ENCODE data around the gene CLASP2. TPM values are rescaled to one million over a fixed set of nuclear protein-coding genes. Genes with fewer than 3 reads are reported as not detected.

The CLASP2 gene
- total and polyA plus RNA-seq, 5 donors, result 15.8 to 77.1 (median 65.3) TPM

DNA sequence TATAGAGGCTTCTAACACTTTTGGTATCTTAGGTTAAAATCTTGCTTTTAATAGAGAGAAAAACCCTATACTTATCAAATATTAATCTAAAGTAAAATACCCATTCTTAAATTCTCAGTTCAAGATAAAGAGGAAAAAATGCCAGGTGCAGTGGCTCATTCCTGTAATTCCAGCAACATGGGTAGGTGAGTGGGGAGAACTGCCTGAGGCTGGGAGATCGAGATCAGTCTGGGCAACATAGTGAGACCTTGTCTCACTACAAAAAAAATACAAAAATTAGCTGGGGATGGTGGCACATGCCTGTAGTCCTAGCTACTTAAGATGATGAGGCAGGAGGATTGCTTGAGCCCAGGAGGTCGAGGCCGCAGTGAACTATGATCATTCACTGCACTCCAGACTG, 135.8 kb downstream of the CLASP2 start:
- no peak overlapping the region for H3K27ac ChIP-seq (ENCODE audit: low read length)
- intact Hi-C loops (cut with DNase I), result no loop called here
- H3K4me3 ChIP-seq (ENCODE audit: low read length), result no peak overlapping the region
- no peaks in the 10 kb centered on the region for H3K4me1 ChIP-seq (ENCODE audit: control insufficient read depth, insufficient read depth, low read length)
- ATAC-seq (no peak), DNase-seq (no peak)
- H3K9me3 ChIP-seq (ENCODE audit: control insufficient read depth, low read length), result no peaks in the 10 kb centered on the region
- 93% methylated on average over 3 of the region's 3 CpGs for whole genome bisulfite sequencing
- H3K27me3 ChIP-seq (ENCODE audit: control insufficient read depth, insufficient read depth), result no peaks in the 10 kb centered on the region

DNA sequence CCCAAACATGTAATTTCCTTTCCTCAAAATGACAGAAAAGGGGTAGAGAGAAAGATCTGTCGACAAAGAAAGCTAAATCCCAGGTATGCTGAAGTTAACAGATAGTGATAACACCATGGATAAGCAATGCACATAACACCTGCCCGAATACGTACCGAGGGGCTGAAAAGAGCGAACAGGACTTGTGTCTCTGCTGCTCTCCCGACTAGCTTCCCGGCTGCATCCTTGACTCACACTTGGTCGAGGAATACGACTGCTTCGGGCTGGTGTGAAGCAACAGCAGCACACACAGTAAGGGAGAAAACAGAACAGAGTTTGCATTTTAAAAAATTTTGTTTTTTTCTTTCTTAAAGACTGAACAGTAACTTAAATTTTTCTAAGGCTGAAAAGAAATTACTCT, 136.4 kb downstream of the CLASP2 start:
- H3K27me3 ChIP-seq (ENCODE audit: control insufficient read depth, insufficient read depth), result no peaks in the 10 kb centered on the region
- H3K9me3 ChIP-seq (ENCODE audit: control insufficient read depth, low read length), result no peaks in the 10 kb centered on the region
- no peak for ATAC-seq
- intact Hi-C loops (cut with DNase I), result no loop called here
- no peak for DNase-seq
- 89% methylated on average over 10 of the region's 10 CpGs for WGBS
- H3K27ac ChIP-seq (ENCODE audit: low read length), result no peak overlapping the region
- H3K4me3 ChIP-seq (ENCODE audit: low read length), result no peak overlapping the region
- no peaks in the 10 kb centered on the region for H3K4me1 ChIP-seq (ENCODE audit: control insufficient read depth, insufficient read depth, low read length)

DNA sequence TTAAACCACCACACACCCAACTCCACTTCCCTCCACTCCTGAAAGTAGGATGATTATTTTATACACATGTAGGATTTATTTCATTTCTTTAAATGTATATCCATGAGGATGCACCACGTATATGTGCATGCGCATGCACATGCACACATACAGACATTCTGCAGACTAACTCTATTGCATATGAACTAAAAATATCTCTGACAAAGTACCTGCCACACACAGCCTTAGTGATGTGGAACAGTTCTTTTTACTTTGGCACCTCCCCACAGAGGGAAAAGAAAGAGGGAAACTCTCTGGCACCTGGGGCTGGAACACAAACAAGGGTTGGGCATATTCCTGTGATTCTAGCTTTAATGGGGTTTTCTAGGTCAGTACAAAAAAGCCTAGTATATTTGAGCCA, 138.2 kb downstream of the CLASP2 start:
- no peak for DNase-seq
- WGBS, result 87% methylated on average over 2 of the region's 2 CpGs
- H3K27ac ChIP-seq (ENCODE audit: low read length), result no peak overlapping the region
- intact Hi-C loops (cut with DNase I), result no loop called here
- ATAC-seq, result no peak
- no peak overlapping the region for H3K4me3 ChIP-seq (ENCODE audit: low read length)
- H3K9me3 ChIP-seq (ENCODE audit: control insufficient read depth, low read length), result no peaks in the 10 kb centered on the region
- no peaks in the 10 kb centered on the region for H3K27me3 ChIP-seq (ENCODE audit: control insufficient read depth, insufficient read depth)
- no peaks in the 10 kb centered on the region for H3K4me1 ChIP-seq (ENCODE audit: control insufficient read depth, insufficient read depth, low read length)

DNA sequence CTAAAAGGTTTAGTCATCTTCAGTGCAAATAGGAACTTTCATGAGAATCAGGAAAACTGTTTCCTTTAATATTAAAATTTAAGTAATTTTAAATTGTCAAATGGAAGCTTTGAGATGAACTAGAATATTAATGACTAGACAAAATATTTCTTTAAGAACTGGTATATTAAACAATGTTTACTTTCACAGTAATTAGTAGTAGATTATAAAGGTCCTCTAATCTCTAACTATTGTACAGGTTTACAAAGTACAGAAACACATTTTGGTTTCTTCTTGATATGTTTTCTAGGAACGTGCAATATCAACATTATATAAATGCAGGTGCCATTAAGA, 138.9 kb downstream of the CLASP2 start:
- H3K27me3 ChIP-seq (ENCODE audit: control insufficient read depth, insufficient read depth), result no peaks in the 10 kb centered on the region
- H3K27ac ChIP-seq (ENCODE audit: low read length), result no peak overlapping the region
- ATAC-seq, result no peak
- intact Hi-C loops (cut with DNase I), result no loop called here
- WGBS, result 84% methylated on average over 1 of the region's 1 CpG
- no peak for DNase-seq
- H3K4me3 ChIP-seq (ENCODE audit: low read length), result no peak overlapping the region
- H3K4me1 ChIP-seq (ENCODE audit: control insufficient read depth, insufficient read depth, low read length), result no peaks in the 10 kb centered on the region
- H3K9me3 ChIP-seq (ENCODE audit: control insufficient read depth, low read length), result no peaks in the 10 kb centered on the region

DNA sequence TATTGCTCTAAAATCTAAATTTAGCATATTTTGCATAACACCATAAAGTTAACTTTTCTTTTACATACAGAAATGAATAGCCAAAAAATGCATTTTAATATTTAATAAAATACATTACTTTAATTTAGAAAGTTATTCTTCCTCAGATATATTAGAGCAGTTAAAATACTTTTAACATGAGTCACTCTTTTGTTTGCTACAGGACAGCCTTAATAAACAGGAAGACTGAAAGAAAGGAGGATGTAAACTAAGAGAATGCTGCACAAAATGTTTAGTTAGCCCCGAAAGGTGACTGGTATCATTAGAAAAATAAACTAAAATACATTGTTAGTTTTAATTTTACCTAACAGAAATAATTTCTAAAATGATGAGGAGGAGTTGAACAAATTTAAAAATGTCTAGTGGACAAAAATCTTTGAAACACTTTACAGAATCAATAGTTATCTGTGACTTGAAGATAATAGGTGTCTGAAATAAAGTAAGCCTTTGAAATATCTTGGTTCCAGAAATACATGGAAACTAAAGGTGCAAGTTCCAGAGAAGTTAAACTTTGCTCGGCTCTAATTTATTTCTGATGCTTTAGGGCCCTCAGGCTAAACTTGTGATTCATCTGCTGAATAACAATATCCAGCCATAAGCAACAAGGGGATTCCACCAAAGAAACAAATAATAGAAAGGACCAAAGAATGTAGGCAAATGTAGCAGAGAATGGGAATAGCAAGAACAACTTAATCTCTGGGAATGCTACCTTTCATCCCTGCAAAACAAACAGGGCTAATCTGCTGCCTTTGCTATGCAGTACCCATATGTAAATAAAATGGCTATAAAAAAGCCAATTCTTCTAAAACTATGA, 139.5 kb downstream of the CLASP2 start:
- no peaks in the 10 kb centered on the region for H3K9me3 ChIP-seq (ENCODE audit: control insufficient read depth, low read length)
- H3K27ac ChIP-seq (ENCODE audit: low read length), result no peak overlapping the region
- intact Hi-C loops (cut with DNase I), result no loop called here
- H3K4me3 ChIP-seq (ENCODE audit: low read length), result no peak overlapping the region
- ATAC-seq (no peak), DNase-seq (no peak)
- H3K27me3 ChIP-seq (ENCODE audit: control insufficient read depth, insufficient read depth), result no peaks in the 10 kb centered on the region
- H3K4me1 ChIP-seq (ENCODE audit: control insufficient read depth, insufficient read depth, low read length), result no peaks in the 10 kb centered on the region
- 71% methylated on average over 2 of the region's 2 CpGs for WGBS

DNA sequence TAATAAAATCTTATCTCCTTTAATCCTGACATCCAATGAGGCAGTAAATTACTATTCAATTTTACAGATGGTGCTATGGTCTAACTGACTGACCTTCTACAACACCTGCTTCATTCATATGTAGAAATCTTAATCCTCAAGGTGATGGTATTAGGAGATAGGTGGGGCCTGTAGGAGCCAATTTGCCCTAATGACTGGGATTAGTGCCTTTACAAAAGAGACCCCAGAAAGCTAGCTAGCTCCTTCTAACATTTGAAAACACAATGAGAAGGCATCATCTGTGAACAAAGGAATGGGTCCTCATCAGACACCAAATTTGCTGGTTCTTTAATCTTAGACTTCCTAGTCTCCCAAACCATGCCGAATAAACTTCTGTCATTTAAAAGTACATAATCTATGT, 140.5 kb downstream of the CLASP2 start:
- ATAC-seq (no peak), DNase-seq (no peak)
- H3K4me1 ChIP-seq (ENCODE audit: control insufficient read depth, insufficient read depth, low read length), result no peaks in the 10 kb centered on the region
- H3K9me3 ChIP-seq (ENCODE audit: control insufficient read depth, low read length), result no peaks in the 10 kb centered on the region
- intact Hi-C loops (cut with DNase I), result no loop called here
- H3K4me3 ChIP-seq (ENCODE audit: low read length), result no peak overlapping the region
- H3K27me3 ChIP-seq (ENCODE audit: control insufficient read depth, insufficient read depth), result no peaks in the 10 kb centered on the region
- WGBS, result 89% methylated on average over 1 of the region's 1 CpG
- H3K27ac ChIP-seq (ENCODE audit: low read length), result no peak overlapping the region

DNA sequence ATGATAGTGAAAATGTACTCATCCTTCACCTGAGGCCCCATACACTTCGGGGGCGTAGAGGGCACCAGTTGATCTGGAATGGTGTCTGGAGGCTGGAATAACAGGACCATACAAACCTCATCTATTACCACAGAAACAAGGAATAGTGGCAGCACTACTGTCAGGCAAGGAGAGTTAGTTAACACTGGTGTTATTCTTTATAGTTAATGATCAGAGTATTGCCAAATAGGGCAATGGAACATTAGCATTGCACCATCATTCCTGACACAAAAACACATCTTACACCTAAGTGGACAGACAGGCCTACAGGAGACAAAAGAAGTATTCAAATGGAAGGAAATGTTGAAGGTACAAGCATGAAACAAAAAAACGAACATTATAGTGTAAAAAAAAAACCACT, 140.9 kb downstream of the CLASP2 start:
- WGBS, result 97% methylated on average over 3 of the region's 3 CpGs
- DNase-seq (no peak), ATAC-seq (no peak)
- H3K4me3 ChIP-seq (ENCODE audit: low read length), result no peak overlapping the region
- no peaks in the 10 kb centered on the region for H3K4me1 ChIP-seq (ENCODE audit: control insufficient read depth, insufficient read depth, low read length)
- H3K9me3 ChIP-seq (ENCODE audit: control insufficient read depth, low read length), result no peaks in the 10 kb centered on the region
- H3K27me3 ChIP-seq (ENCODE audit: control insufficient read depth, insufficient read depth), result no peaks in the 10 kb centered on the region
- H3K27ac ChIP-seq (ENCODE audit: low read length), result no peak overlapping the region
- intact Hi-C loops (cut with DNase I), result no loop called here

DNA sequence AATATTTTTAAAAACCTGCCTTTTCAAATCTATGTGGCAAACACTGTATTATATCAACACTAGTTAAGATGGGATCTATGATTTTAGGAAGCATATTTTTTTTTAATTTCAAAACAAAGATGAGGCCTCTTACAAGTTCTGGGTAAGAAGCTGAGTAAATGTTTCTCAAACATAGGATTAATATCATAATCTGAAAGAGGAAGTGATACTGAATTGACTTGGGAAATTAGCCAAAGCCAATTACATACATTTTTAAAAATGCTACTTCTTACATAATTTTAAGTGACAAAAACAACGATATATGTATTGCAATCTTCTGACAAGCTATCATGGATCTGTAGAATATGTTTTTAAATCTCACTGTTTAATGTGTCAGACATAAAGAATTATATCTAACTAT, 142.7 kb downstream of the CLASP2 start:
- 48% methylated on average over 1 of the region's 1 CpG for WGBS
- Histone ChIP-seq H3K4me3 (ENCODE audit: low read length) (no peak overlapping the region), H3K27me3 (ENCODE audit: control insufficient read depth, insufficient read depth) (no peaks in the 10 kb centered on the region), H3K27ac (ENCODE audit: low read length) (no peak overlapping the region), H3K4me1 (ENCODE audit: control insufficient read depth, insufficient read depth, low read length) (no peaks in the 10 kb centered on the region), H3K9me3 (ENCODE audit: control insufficient read depth, low read length) (no peaks in the 10 kb centered on the region)
- no peak for DNase-seq
- intact Hi-C loops (cut with DNase I), result no loop called here
- ATAC-seq, result no peak

DNA sequence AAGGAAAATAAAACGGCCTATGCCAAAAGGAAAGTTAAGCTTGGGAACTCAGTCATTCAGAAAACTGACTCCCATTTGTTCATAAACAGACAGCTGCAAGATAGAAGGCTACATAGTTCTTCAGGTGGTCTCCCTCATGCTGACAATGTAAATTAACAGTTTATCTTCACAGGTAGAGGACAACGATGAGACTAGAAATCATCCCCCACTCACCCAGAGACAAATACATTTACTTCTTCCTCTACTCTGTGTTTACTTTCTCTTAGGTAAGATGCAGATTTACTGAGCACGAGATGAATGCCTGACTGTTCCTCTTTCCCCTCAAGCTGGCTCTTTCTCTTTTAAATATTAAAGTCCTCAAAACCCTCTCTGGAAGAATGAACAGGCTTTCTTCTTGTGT, 160.2 kb downstream of the CLASP2 start:
- Histone ChIP-seq H3K4me3 (ENCODE audit: low read length) (no peak overlapping the region), H3K27me3 (ENCODE audit: control insufficient read depth, insufficient read depth) (no peaks in the 10 kb centered on the region), H3K9me3 (ENCODE audit: control insufficient read depth, low read length) (no peaks in the 10 kb centered on the region), H3K4me1 (ENCODE audit: control insufficient read depth, insufficient read depth, low read length) (no peaks in the 10 kb centered on the region), H3K27ac (ENCODE audit: low read length) (no peak overlapping the region)
- ATAC-seq, result no peak
- intact Hi-C loops (cut with DNase I), result no loop called here
- WGBS, result 60% methylated on average over 3 of the region's 3 CpGs
- DNase-seq, result no peak

DNA sequence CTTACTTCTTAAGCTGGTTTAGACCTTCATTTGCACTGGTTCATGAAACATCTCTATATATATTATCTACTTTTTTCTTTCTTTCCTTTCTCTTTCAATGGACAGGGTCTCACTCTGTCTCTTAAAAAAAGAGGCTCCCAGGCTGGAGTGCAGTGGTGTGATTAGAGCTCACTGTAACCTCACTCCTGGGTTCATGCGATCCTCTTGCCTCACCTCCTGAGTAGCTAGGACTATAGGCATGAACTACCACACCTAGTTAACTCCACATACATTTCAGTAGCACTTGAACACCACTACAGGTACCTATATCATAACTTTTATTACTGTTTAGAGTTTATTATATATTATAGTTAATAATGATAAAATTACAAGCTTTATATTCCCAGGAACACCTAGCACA, 160.8 kb downstream of the CLASP2 start:
- no peak overlapping the region for H3K4me3 ChIP-seq (ENCODE audit: low read length)
- H3K9me3 ChIP-seq (ENCODE audit: control insufficient read depth, low read length), result no peaks in the 10 kb centered on the region
- no peak overlapping the region for H3K27ac ChIP-seq (ENCODE audit: low read length)
- intact Hi-C loops (cut with DNase I), result no loop called here
- no peaks in the 10 kb centered on the region for H3K4me1 ChIP-seq (ENCODE audit: control insufficient read depth, insufficient read depth, low read length)
- no peak for ATAC-seq
- 97% methylated on average over 1 of the region's 1 CpG for WGBS
- no peak for DNase-seq
- H3K27me3 ChIP-seq (ENCODE audit: control insufficient read depth, insufficient read depth), result no peaks in the 10 kb centered on the region

DNA sequence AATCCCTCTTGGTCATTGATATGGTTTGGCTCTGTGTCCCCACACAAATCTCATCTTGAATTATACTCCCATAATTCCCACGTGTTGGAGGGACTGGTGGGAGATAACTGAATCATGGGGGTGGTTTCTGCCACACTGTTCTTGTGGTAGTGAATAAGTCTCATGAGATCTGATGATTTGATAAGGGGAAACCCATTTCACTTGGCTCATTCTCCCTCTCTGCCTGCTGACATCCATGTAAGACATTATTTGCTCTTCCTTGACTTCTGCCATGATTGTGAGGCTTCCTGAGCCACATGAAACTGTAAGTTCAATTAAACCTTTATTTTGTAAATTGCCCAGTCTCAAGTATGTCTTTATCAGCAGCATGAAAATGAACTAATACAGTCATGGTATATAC, 171.0 kb downstream of the CLASP2 start:
- 84% methylated on average over 1 of the region's 1 CpG for WGBS
- DNase-seq, result no peak
- H3K27ac ChIP-seq (ENCODE audit: low read length), result no peak overlapping the region
- no peaks in the 10 kb centered on the region for H3K27me3 ChIP-seq (ENCODE audit: control insufficient read depth, insufficient read depth)
- ATAC-seq, result no peak
- H3K4me3 ChIP-seq (ENCODE audit: low read length), result no peak overlapping the region
- intact Hi-C loops (cut with DNase I), result no loop called here
- no peaks in the 10 kb centered on the region for H3K9me3 ChIP-seq (ENCODE audit: control insufficient read depth, low read length)
- no peaks in the 10 kb centered on the region for H3K4me1 ChIP-seq (ENCODE audit: control insufficient read depth, insufficient read depth, low read length)

DNA sequence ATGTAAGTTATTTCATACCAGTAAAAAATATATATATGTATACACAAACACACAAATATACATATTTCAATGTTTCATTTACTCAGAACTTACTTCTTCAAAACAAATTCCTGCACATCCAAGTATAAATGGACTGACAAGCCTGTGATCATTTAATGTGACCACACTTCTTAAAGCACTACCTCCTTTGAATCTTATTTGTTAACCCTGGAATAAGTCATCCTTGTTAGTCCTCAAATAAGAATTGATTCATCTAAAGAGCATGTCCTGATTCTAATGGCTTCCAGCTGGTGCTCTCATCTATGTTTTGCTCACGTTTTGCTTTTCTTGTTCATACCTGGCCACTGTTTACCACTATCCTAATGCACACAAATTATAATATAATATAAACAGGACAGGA, 173.9 kb downstream of the CLASP2 start:
- Histone ChIP-seq H3K4me1 (ENCODE audit: control insufficient read depth, insufficient read depth, low read length) (no peaks in the 10 kb centered on the region), H3K4me3 (ENCODE audit: low read length) (no peak overlapping the region), H3K27me3 (ENCODE audit: control insufficient read depth, insufficient read depth) (no peaks in the 10 kb centered on the region), H3K27ac (ENCODE audit: low read length) (no peak overlapping the region), H3K9me3 (ENCODE audit: control insufficient read depth, low read length) (no peaks in the 10 kb centered on the region)
- no peak for ATAC-seq
- no peak for DNase-seq
- intact Hi-C loops (cut with DNase I), result no loop called here
- 62% methylated on average over 1 of the region's 1 CpG for WGBS

Data from right cardiac atrium (tissue), 5 donors.